Endothelial cell of umbilical vein (primary cell): Measurements from ENCODE around the gene XIRP2. TPM values are rescaled to one million over a fixed set of nuclear protein-coding genes. Genes with fewer than 3 reads are reported as not detected.
A peak's percentile ranks its signal among the peaks of the same experiment; 100 is the strongest.

Experiments
- BruUV-seq: library from RNA; stranded (reverse); fragments of 400-500 nt; replicated peaks from 2 replicates; lab custom pipeline; 2021; lab: Mats Ljungman, UMichigan
- CTCF ChIA-PET: fragments of 300-600, 350-600 bp; sonication (Branson Sonifier 250); formaldehyde crosslinking; loops from one replicate; lab custom pipeline; 2021; ENCODE audit warnings: antibody characterized with exemption, inconsistent platforms; lab: Charles Lee
- POLR2A ChIA-PET: fragments of 300-600, 350-600 bp; sonication (Branson Sonifier 250); formaldehyde crosslinking; loops from one replicate; lab custom pipeline; 2021; ENCODE audit warnings: antibody characterized with exemption, inconsistent platforms; lab: Charles Lee
- DNase-seq: peaks from one replicate; pipeline ENCODE4 v3.0.0-alpha.2; 2011; ENCODE audit warnings: low read depth, low spot score
- FAIRE-seq: peaks from 2 replicates; lab custom pipeline; 2011; peaks lifted over from hg19 to GRCh38; lab: Jason Lieb, UNC
- H2AFZ ChIP-seq: 2 replicates; pipeline ENCODE4 v1.6.0; 2012; ENCODE audit warnings: low read depth, low read length, control low read depth, inconsistent platforms
- H3K27ac ChIP-seq: 2 replicates; pipeline ENCODE4 v1.5.1; 2011; ENCODE audit warnings: low read depth, mild to moderate bottlenecking, control low read depth, low read length, moderate library complexity; ENCODE audit not compliant: insufficient read depth
- H3K27me3 ChIP-seq, 2 experiments: 2 replicates each; pipeline versions ENCODE4 v1.6.0 to v1.6.1; 2011; ENCODE audit warnings: low read length in 2 of 2, mixed read lengths in 1 of 2; ENCODE audit not compliant: control insufficient read depth in 2 of 2, insufficient read depth in 2 of 2
- H3K36me3 ChIP-seq, 2 experiments: 2 replicates in 1 of 2; 3 replicates in 1 of 2; pipeline ENCODE4 v1.5.1; 2011; ENCODE audit warnings: low read length in 2 of 2, mild to moderate bottlenecking in 1 of 2, moderate library complexity in 1 of 2; ENCODE audit not compliant: control insufficient read depth in 2 of 2, insufficient read depth in 2 of 2; ENCODE audit errors: extremely low read depth in 1 of 2
- H3K4me1 ChIP-seq: 3 replicates; pipeline ENCODE4 v1.5.1; 2011; ENCODE audit warnings: mild to moderate bottlenecking, low read length; ENCODE audit not compliant: control insufficient read depth, insufficient read depth; ENCODE audit errors: extremely low read depth
- H3K4me2 ChIP-seq: 2 replicates; pipeline ENCODE4 v1.6.1; 2011; ENCODE audit warnings: low read length, control low read depth, mixed read lengths; ENCODE audit not compliant: insufficient read depth
- H3K4me3 ChIP-seq, 3 experiments: fragments of 200-600 bp in 1 of 3; sonication (generic), shearing (Covaris generic) in 1 of 3; replicated peaks in 1 of 3; 2 replicates each; pipeline ENCODE4 v1.5.1; 2011 to 2016; ENCODE audit warnings: control low read depth in 3 of 3, low read length in 3 of 3, mild to moderate bottlenecking in 2 of 3, inconsistent platforms in 1 of 3, low read depth in 1 of 3, moderate library complexity in 1 of 3; ENCODE audit not compliant: insufficient read depth in 1 of 3
- H3K79me2 ChIP-seq: 2 replicates; pipeline ENCODE4 v1.6.0; 2012; ENCODE audit warnings: low read length, inconsistent platforms; ENCODE audit not compliant: control insufficient read depth, insufficient read depth
- H3K9ac ChIP-seq: replicated peaks from 2 replicates; pipeline ENCODE3; 2011; ENCODE audit warnings: low read length, control low read depth; ENCODE audit not compliant: insufficient read depth; ENCODE audit errors: extremely low read depth
- H3K9me1 ChIP-seq: replicated peaks from 3 replicates; pipeline ENCODE4 v1.6.0; 2011; ENCODE audit warnings: mild to moderate bottlenecking, low read length; ENCODE audit not compliant: control insufficient read depth, insufficient read depth; ENCODE audit errors: extremely low read depth
- H3K9me3 ChIP-seq: replicated peaks from 2 replicates; pipeline ENCODE4 v1.5.1; 2012; ENCODE audit warnings: low read length, inconsistent platforms; ENCODE audit not compliant: control insufficient read depth, insufficient read depth
- H4K20me1 ChIP-seq: replicated peaks from 2 replicates; pipeline ENCODE3; 2011; ENCODE audit warnings: mild to moderate bottlenecking, low read length; ENCODE audit not compliant: control insufficient read depth, insufficient read depth; ENCODE audit errors: extremely low read depth
- EZH2 ChIP-seq: IDR thresholded peaks from 2 replicates; pipeline ENCODE4 v1.6.1; 2012; ENCODE audit warnings: borderline replicate concordance, low read depth, mild to moderate bottlenecking, moderate library complexity, low read length, inconsistent platforms; ENCODE audit not compliant: severe bottlenecking
- FOS ChIP-seq: IDR thresholded peaks from 2 replicates; pipeline ENCODE4 v1.6.1; 2011; ENCODE audit warnings: mild to moderate bottlenecking, low read length, moderate library complexity, borderline replicate concordance; ENCODE audit not compliant: insufficient read depth
- GATA2 ChIP-seq: IDR thresholded peaks from 2 replicates; pipeline ENCODE4 v1.7.0; 2011; ENCODE audit warnings: low read depth, mild to moderate bottlenecking, moderate library complexity, mixed read lengths, low read length; ENCODE audit not compliant: insufficient read length, insufficient read depth
- JUN ChIP-seq: IDR thresholded peaks from 2 replicates; pipeline ENCODE4 v1.6.1; 2011; ENCODE audit warnings: borderline replicate concordance, low read depth; ENCODE audit not compliant: insufficient read length, insufficient read depth
- MYC ChIP-seq: IDR thresholded peaks from one replicate; pipeline ENCODE4 v1.6.1; 2011; ENCODE audit warnings: mild to moderate bottlenecking, low read depth, low read length
- dilution Hi-C: fragments of 300-500 bp; cut with MboI; formaldehyde crosslinking; loops from one replicate; pipeline ENCODE4 v1.15.0; 2019; ENCODE audit warnings: low sequenced_read_pairs; ENCODE audit not compliant: extremely low pct_ligation_motif_present
- intact Hi-C: fragments of 100-400 bp; cut with micrococcal nuclease; formaldehyde crosslinking; loops from one replicate; pipeline ENCODE4 v1.10.0; 2022
- polyA plus RNA-seq, 4 experiments: library from polyadenylated mRNA; depleted of rRNA in 3 of 4; stranded (reverse) in 3 of 4; unstranded in 1 of 4; fragments of >200 nt; gene quantifications; 2 replicates each; pipeline versions ENCODE4 v1.2.1 to v1.2.3, GENCODE V29; 2011 to 2012; ENCODE audit warnings: missing spikeins in 1 of 4
- total RNA-seq: library from RNA; stranded (reverse); gene quantifications from 2 replicates; pipeline ENCODE4 v1.2.3, GENCODE V29; 2021

The XIRP2 gene
- total and polyA plus RNA-seq, 2 donors (not counting 3 experiments of a cell fraction or from before 2014, with no cell fraction given), result 0.08 to 0.66 TPM

- Histone ChIP-seq H3K9ac (no peak overlapping the region), H3K27me3 (peaks cover 8 to 38% of the 10 kb centered on the region in 2 experiments), H3K36me3 (no peaks in the 10 kb centered on the region), H3K4me2 (peak overlapping the region; percentile 65), H3K4me3 (peak overlapping the region in 1 of 3 experiments; percentile 32), H4K20me1 (no peaks in the 10 kb centered on the region), H3K79me2 (no peaks in the 10 kb centered on the region), H3K9me3 (no peaks in the 10 kb centered on the region), H2AFZ (peak overlapping the region; percentile 35), H3K9me1 (no peaks in the 10 kb centered on the region), H3K27ac (no peak overlapping the region), H3K4me1 (peaks cover 19% of the 10 kb centered on the region)
- TF ChIP-seq GATA2 (no peak), FOS (no peak), EZH2 (peak; percentile 52), MYC (no peak), JUN (no peak)
- dilution Hi-C loops, result no loop called here
- POLR2A ChIA-PET, result interaction anchor here (0.6 kb wide), 1 partner anchor 1340 kb away, joined by 3 read pairs; the partner anchor contains the start of gene TTC21B
- intact Hi-C loops, result loop anchor here (5.0 to 10.0 kb wide), 2 partner anchors 822 to 954 kb away; partner anchors contain the start of gene STK39
- DNase-seq (peak; percentile 18), FAIRE-seq (no peak)
- CTCF ChIA-PET, result interaction anchor here (2.1 to 2.9 kb wide), 2 partner anchors 11 to 826 kb away, joined by 5 to 15 read pairs; no protein-coding TSS in a partner anchor
- BruUV-seq, result no TSS peak
Observed at GRCh38 chr2:167293172-167293781, 405.0 kb downstream of the XIRP2 start.
